K562 (cell line): ENCODE results near the gene ARHGAP30. TPM values are rescaled to one million over a fixed set of nuclear protein-coding genes. Genes with fewer than 3 reads are reported as not detected.

Experiments
- ATAC-seq: fragments of 200-7000 bp; cut with Tn5 transposase; 3 replicates; pipeline ENCODE4 v1.9.1; 2020; ENCODE audit warnings: moderate library complexity
- BruUV-seq: library from RNA; stranded (reverse); fragments of 400-500 nt; replicated peaks from 2 replicates; lab custom pipeline; 2021; lab: Mats Ljungman, UMichigan
- CTCF ChIA-PET: fragments of 300-600 bp; formaldehyde crosslinking; extraction: SDS; loops from one replicate; lab custom pipeline; 2021; ENCODE audit warnings: low intra/inter-chr PET ratio; lab: Yijun Ruan, JAX
- POLR2A ChIA-PET: fragments of 300-600, 350-650 bp; sonication (Branson Sonifier 250); formaldehyde crosslinking; extraction: SDS; loops from one replicate; lab custom pipeline; 2021; ENCODE audit warnings: antibody characterized with exemption, inconsistent platforms; lab: Yijun Ruan, JAX
- DNase-seq, 4 experiments: peaks; one replicate each; pipeline versions ENCODE4 v3.0.0 to v3.0.0-alpha.2; 2011 to 2018; ENCODE audit warnings: low spot score in 3 of 4, mixed read lengths in 3 of 4; ENCODE audit errors: extremely low read depth in 1 of 4
- FAIRE-seq: peaks from 2 replicates; lab custom pipeline; 2011; peaks lifted over from hg19 to GRCh38; lab: Jason Lieb, UNC
- H2AFZ ChIP-seq: 2 replicates; pipeline ENCODE4 v1.6.0; 2011; ENCODE audit warnings: low read depth, low read length, control low read depth, inconsistent platforms
- H3K27ac ChIP-seq: fragments of 200-600 bp; 3 replicates; pipeline ENCODE4 v1.8.0; 2011; ENCODE audit warnings: low read depth, mild to moderate bottlenecking, control low read depth, inconsistent platforms, low read length, moderate library complexity, mixed read lengths; ENCODE audit errors: extremely low read depth
- H3K27me3 ChIP-seq, 2 experiments: fragments of 300-600 bp in 1 of 2; 2 replicates in 1 of 2; 3 replicates in 1 of 2; pipeline versions ENCODE4 v1.6.0 to v1.8.0; 2011; ENCODE audit warnings: inconsistent platforms in 2 of 2, low read length in 2 of 2, mild to moderate bottlenecking in 1 of 2, mixed read lengths in 1 of 2, moderate library complexity in 1 of 2; ENCODE audit not compliant: control insufficient read depth in 2 of 2, insufficient read depth in 2 of 2
- H3K36me3 ChIP-seq: fragments of 300-600 bp; 3 replicates; pipeline ENCODE4 v1.8.0; 2011; ENCODE audit warnings: mild to moderate bottlenecking, low read length, inconsistent platforms; ENCODE audit not compliant: control insufficient read depth, insufficient read depth
- H3K4me1 ChIP-seq, 2 experiments: fragments of 200-600 bp in 1 of 2; replicated peaks in 1 of 2; 2 replicates in 1 of 2; 3 replicates in 1 of 2; pipeline versions ENCODE4 v1.5.1 to v1.8.0; 2011; ENCODE audit warnings: inconsistent platforms in 2 of 2, low read length in 2 of 2, mild to moderate bottlenecking in 1 of 2, mixed read lengths in 1 of 2, moderate library complexity in 1 of 2; ENCODE audit not compliant: control insufficient read depth in 2 of 2, insufficient read depth in 2 of 2
- H3K4me2 ChIP-seq: 2 replicates; pipeline ENCODE4 v1.6.1; 2011; ENCODE audit warnings: low read length, control low read depth, inconsistent platforms, mixed read lengths; ENCODE audit not compliant: insufficient read depth
- H3K4me3 ChIP-seq: fragments of 200-600 bp; sonication (generic), shearing (Covaris generic); 2 replicates; pipeline ENCODE4 v1.5.1; 2016; ENCODE audit warnings: control low read depth, inconsistent platforms
- H3K79me2 ChIP-seq: fragments of 200-600 bp; 3 replicates; pipeline ENCODE4 v1.8.0; 2011; ENCODE audit warnings: low read length, inconsistent platforms; ENCODE audit not compliant: control insufficient read depth, insufficient read depth
- H3K9ac ChIP-seq, 2 experiments: 2 replicates each; pipeline versions ENCODE4 v1.6.0 to v1.6.1; 2011; ENCODE audit warnings: low read depth in 2 of 2, low read length in 2 of 2, control low read depth in 1 of 2, inconsistent platforms in 1 of 2, mild to moderate bottlenecking in 1 of 2, mixed read lengths in 1 of 2; ENCODE audit not compliant: insufficient read depth in 1 of 2
- H3K9me1 ChIP-seq: one replicate; pipeline ENCODE4 v1.6.0; 2011; ENCODE audit warnings: inconsistent platforms, mild to moderate bottlenecking, low read length, moderate library complexity; ENCODE audit not compliant: control insufficient read depth, insufficient read depth
- H3K9me3 ChIP-seq: replicated peaks from 2 replicates; pipeline ENCODE4 v1.5.1; 2011; ENCODE audit warnings: low read depth, low read length, inconsistent platforms; ENCODE audit not compliant: control insufficient read depth, insufficient read depth
- H4K20me1 ChIP-seq: replicated peaks from 2 replicates; pipeline ENCODE4 v1.6.1; 2011; ENCODE audit warnings: low read length, inconsistent platforms, mixed read lengths; ENCODE audit not compliant: control insufficient read depth, insufficient read depth
- ATF1 ChIP-seq, 2 experiments: fragments of 450-650 bp in 1 of 2; IDR thresholded peaks; 2 replicates each; pipeline ENCODE4 v1.6.1; 2016; ENCODE audit warnings: missing compliant biosample characterization in 1 of 2, missing genetic modification characterization in 1 of 2
- BCL6 ChIP-seq: fragments of 250-450 bp; sonication (Bioruptor Pico); IDR thresholded peaks from 2 replicates; pipeline ENCODE4 v1.4.0; 2020
- CBX5 ChIP-seq: IDR thresholded peaks from 2 replicates; pipeline ENCODE4 v1.6.1; 2014; ENCODE audit warnings: low read depth, borderline replicate concordance
- GABPB1 ChIP-seq: sonication (generic); formaldehyde crosslinking; IDR thresholded peaks from 2 replicates; pipeline ENCODE4 v1.8.0; 2022; ENCODE audit warnings: mild to moderate bottlenecking, missing genetic modification reagents
- GTF2A2 ChIP-seq: IDR thresholded peaks from 2 replicates; pipeline ENCODE4 v1.6.1; 2016; ENCODE audit warnings: mild to moderate bottlenecking, missing genetic modification characterization, missing compliant biosample characterization
- POLR2A ChIP-seq: fragments of 450-650 bp; conservative IDR thresholded peaks from 2 replicates; pipeline ENCODE4 v1.6.1; 2016
- POLR2AphosphoS2 ChIP-seq: IDR thresholded peaks from 2 replicates; pipeline ENCODE4 v1.6.1; 2012; ENCODE audit warnings: low read length, improper control_type of control experiment
- POLR2B ChIP-seq: fragments of 450-650 bp; IDR thresholded peaks from 2 replicates; pipeline ENCODE4 v1.6.1; 2018; ENCODE audit warnings: low read depth; ENCODE audit not compliant: partially characterized antibody
- TCF3 ChIP-seq: sonication (generic); formaldehyde crosslinking; IDR thresholded peaks from 2 replicates; pipeline ENCODE4 v1.4.0; 2020; ENCODE audit warnings: mild to moderate bottlenecking, missing genetic modification reagents
- TCF7 ChIP-seq: sonication (generic); IDR thresholded peaks from 2 replicates; pipeline ENCODE4 v1.6.1; 2016; ENCODE audit warnings: antibody characterized with exemption, borderline replicate concordance
- WGBS: fragments of 100-300 bp; shearing (Covaris generic); methylation state at CpG from one replicate; pipeline ENCODE4 v1.1.6; 2016; ENCODE audit warnings: low coverage, mixed read lengths; ENCODE audit not compliant: insufficient coverage; ENCODE audit errors: missing lambda C conversion rate; 5-methylcytosine and 5-hydroxymethylcytosine counted together
- in situ Hi-C: fragments of 300-500 bp; cut with MboI; formaldehyde crosslinking; loops from 4 replicates; pipeline ENCODE4 v1.15.0; 2018; ENCODE audit warnings: inconsistent platforms, mixed read lengths
- intact Hi-C: fragments of 100-400 bp; cut with micrococcal nuclease; formaldehyde crosslinking; loops from 2 replicates; pipeline ENCODE4 v1.14.2; 2022
- polyA plus RNA-seq, 8 experiments: library from polyadenylated mRNA; depleted of rRNA in 4 of 8; stranded (reverse) in 5 of 8; unstranded in 3 of 8; fragments of >200 nt; fragmentation: Nextera tagmentation in 2 of 8; fragmentation: Illumina TruSeq in 1 of 8; extraction: Ambion mirVana in 2 of 8; extraction: Trizol in 1 of 8; gene quantifications; 2 replicates each; pipeline versions ENCODE4 v1.2.1 to v1.2.3, GENCODE V29; 2011 to 2014; ENCODE audit warnings: inconsistent platforms in 1 of 8, missing spikeins in 1 of 8
- total RNA-seq, 7 experiments: library from RNA; depleted of rRNA in 6 of 7; stranded (reverse); fragments of >200 nt in 6 of 7; fragmentation: Illumina TruSeq in 2 of 7; extraction: Trizol in 2 of 7; gene quantifications; 2 replicates each; pipeline versions ENCODE4 v1.2.1 to v1.2.3, GENCODE V29; 2011 to 2021; ENCODE audit warnings: low replicate concordance in 1 of 7
- TF ChIP-seq, protein P1 (sequence below), 2 experiments: IDR thresholded peaks; 2 replicates each; pipeline ENCODE4 v1.6.1; 2012; ENCODE audit warnings: improper control_type of control experiment in 2 of 2, low read depth in 2 of 2, low read length in 2 of 2, borderline replicate concordance in 1 of 2
- TF ChIP-seq, protein P2 (sequence below): fragments of 450-650 bp; formaldehyde crosslinking; IDR thresholded peaks from 2 replicates; pipeline ENCODE4 v1.4.0; 2020; ENCODE audit warnings: mild to moderate bottlenecking, moderate library complexity
- TF ChIP-seq, protein P3 (sequence below): fragments of 450-650 bp; IDR thresholded peaks from 2 replicates; pipeline ENCODE4 v1.7.1; 2018; ENCODE audit warnings: mild to moderate bottlenecking, low read depth; ENCODE audit not compliant: partially characterized antibody
- TF ChIP-seq, protein P4 (sequence below): fragments of 450-650 bp; formaldehyde crosslinking; conservative IDR thresholded peaks from 2 replicates; pipeline ENCODE4 v1.4.0; 2022; ENCODE audit warnings: mild to moderate bottlenecking, missing genetic modification characterization

The ARHGAP30 gene
- total and polyA plus RNA-seq, 9 of the 15 experiments (the other 6 are each of a cell fraction or from before 2014, with no cell fraction given): 0.01 to 0.73 (median 0.12) TPM

DNA sequence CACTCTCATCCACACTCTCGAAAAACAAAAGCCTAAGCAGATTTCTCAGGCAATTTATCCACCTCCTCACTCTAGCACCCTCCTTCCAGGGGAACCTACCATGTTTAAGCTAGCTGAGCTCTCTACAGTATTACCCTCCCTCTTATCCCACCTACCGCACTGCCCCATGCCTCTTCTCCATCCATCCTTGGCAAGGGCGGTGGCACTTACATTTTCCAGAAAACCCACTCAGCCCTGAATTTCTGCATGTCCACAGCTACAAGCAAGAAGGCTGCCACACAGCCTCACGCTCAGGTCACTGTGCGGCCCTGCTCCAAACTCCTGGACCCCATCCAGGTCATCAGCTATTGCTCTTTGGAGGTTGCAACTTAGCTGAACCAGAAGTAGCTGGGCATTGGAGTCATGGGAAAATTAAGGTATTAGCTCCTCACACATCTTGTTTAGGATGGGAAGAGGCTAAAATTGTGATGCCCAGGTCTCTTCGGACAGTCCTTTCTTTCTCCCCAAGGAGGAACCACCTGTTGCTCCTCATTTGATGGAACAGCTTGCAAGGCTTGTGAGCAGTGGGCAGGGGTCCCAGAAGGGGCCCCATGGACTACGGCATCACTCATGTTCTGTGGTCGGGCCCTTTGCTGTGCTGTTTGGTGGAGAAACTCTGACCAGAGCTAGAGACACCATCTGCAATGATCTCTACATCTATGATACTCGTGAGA, 29.6 kb upstream of the ARHGAP30 start:
- ATAC-seq: peak; percentile 9; the same call in 1 of the 3 replicates
- no peak overlapping the region for H3K27ac ChIP-seq
- TF ChIP-seq POLR2AphosphoS2 (peak; percentile 55; the same call in 1 of the 2 replicates), BCL6 (CRISPR knock-in tag) (no peak), ATF1 (CRISPR knock-in tag; IDR thresholded peaks at IDR 0.05) (no peak), ATF1 (tag; IDR thresholded peaks at IDR 0.05) (no peak), TCF7 (no peak), POLR2B (peak; percentile 49), TCF3 (CRISPR knock-in tag) (no peak), POLR2A (peak; percentile 57; the same call in 1 of the 2 replicates), GABPB1 (CRISPR knock-in tag) (no peak), GTF2A2 (tag) (no peak), CBX5 (no peak)
- TF ChIP-seq, protein P1, sequence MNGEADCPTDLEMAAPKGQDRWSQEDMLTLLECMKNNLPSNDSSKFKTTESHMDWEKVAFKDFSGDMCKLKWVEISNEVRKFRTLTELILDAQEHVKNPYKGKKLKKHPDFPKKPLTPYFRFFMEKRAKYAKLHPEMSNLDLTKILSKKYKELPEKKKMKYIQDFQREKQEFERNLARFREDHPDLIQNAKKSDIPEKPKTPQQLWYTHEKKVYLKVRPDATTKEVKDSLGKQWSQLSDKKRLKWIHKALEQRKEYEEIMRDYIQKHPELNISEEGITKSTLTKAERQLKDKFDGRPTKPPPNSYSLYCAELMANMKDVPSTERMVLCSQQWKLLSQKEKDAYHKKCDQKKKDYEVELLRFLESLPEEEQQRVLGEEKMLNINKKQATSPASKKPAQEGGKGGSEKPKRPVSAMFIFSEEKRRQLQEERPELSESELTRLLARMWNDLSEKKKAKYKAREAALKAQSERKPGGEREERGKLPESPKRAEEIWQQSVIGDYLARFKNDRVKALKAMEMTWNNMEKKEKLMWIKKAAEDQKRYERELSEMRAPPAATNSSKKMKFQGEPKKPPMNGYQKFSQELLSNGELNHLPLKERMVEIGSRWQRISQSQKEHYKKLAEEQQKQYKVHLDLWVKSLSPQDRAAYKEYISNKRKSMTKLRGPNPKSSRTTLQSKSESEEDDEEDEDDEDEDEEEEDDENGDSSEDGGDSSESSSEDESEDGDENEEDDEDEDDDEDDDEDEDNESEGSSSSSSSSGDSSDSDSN (IDR thresholded peaks at IDR 0.05; ENCODE audit: borderline replicate concordance in 1 of 2, low read depth in 2 of 2, low read length in 2 of 2): no peak
- TF ChIP-seq, protein P2, sequence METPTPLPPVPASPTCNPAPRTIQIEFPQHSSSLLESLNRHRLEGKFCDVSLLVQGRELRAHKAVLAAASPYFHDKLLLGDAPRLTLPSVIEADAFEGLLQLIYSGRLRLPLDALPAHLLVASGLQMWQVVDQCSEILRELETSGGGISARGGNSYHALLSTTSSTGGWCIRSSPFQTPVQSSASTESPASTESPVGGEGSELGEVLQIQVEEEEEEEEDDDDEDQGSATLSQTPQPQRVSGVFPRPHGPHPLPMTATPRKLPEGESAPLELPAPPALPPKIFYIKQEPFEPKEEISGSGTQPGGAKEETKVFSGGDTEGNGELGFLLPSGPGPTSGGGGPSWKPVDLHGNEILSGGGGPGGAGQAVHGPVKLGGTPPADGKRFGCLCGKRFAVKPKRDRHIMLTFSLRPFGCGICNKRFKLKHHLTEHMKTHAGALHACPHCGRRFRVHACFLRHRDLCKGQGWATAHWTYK (CRISPR knock-in tag): no peak
- TF ChIP-seq, protein P3, sequence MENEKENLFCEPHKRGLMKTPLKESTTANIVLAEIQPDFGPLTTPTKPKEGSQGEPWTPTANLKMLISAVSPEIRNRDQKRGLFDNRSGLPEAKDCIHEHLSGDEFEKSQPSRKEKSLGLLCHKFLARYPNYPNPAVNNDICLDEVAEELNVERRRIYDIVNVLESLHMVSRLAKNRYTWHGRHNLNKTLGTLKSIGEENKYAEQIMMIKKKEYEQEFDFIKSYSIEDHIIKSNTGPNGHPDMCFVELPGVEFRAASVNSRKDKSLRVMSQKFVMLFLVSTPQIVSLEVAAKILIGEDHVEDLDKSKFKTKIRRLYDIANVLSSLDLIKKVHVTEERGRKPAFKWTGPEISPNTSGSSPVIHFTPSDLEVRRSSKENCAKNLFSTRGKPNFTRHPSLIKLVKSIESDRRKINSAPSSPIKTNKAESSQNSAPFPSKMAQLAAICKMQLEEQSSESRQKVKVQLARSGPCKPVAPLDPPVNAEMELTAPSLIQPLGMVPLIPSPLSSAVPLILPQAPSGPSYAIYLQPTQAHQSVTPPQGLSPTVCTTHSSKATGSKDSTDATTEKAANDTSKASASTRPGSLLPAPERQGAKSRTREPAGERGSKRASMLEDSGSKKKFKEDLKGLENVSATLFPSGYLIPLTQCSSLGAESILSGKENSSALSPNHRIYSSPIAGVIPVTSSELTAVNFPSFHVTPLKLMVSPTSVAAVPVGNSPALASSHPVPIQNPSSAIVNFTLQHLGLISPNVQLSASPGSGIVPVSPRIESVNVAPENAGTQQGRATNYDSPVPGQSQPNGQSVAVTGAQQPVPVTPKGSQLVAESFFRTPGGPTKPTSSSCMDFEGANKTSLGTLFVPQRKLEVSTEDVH: peak; percentile 31
- TF ChIP-seq, protein P4, sequence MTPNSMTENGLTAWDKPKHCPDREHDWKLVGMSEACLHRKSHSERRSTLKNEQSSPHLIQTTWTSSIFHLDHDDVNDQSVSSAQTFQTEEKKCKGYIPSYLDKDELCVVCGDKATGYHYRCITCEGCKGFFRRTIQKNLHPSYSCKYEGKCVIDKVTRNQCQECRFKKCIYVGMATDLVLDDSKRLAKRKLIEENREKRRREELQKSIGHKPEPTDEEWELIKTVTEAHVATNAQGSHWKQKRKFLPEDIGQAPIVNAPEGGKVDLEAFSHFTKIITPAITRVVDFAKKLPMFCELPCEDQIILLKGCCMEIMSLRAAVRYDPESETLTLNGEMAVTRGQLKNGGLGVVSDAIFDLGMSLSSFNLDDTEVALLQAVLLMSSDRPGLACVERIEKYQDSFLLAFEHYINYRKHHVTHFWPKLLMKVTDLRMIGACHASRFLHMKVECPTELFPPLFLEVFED: peak; percentile 4; the same call in 1 of the 2 replicates

More for the DNA sequence above, 29.6 kb upstream of the ARHGAP30 start:
- Histone ChIP-seq H3K27me3 (no peaks in the 10 kb centered on the region), H3K9me1 (no peaks in the 10 kb centered on the region), H3K9me3 (peaks cover 1% of the 10 kb centered on the region; the same call in 1 of the 2 replicates), H3K79me2 (peaks cover 9% of the 10 kb centered on the region; the same call in 2 of the 3 replicates), H3K36me3 (peaks cover 49% of the 10 kb centered on the region), H3K4me2 (no peak overlapping the region), H3K4me3 (no peak overlapping the region), H4K20me1 (no peaks in the 10 kb centered on the region), H3K4me1 (peaks cover 0 to 7% of the 10 kb centered on the region in 2 experiments; a peak in 1 of 5 replicates), H3K9ac (no peak overlapping the region), H2AFZ (no peak overlapping the region)
- in situ Hi-C loops (loop anchor here (10.0 to 25.0 kb wide), 2 partner anchors 104 to 262 kb away; no protein-coding TSS in a partner anchor), intact Hi-C loops (loop anchor here (5.0 kb wide), 1 partner anchor 262 kb away; no protein-coding TSS in a partner anchor)
- FAIRE-seq: no peak
- BruUV-seq: no TSS peak
- WGBS: 96% methylated on average over 9 of the region's 9 CpGs
- ChIA-PET POLR2A (interaction anchor here (0.5 to 1.3 kb wide), 10 partner anchors 13 to 914 kb away, joined by 3 to 6 read pairs (median 4); partner anchors contain the start of gene UFC1), CTCF (interaction anchor here (0.6 kb wide), 1 partner anchor 46 kb away, joined by 3 read pairs; no protein-coding TSS in a partner anchor)
- DNase-seq: no peak
